ENCODE measurements around the gene PER2. TPM values are rescaled to one million over a fixed set of nuclear protein-coding genes. Genes with fewer than 3 reads are reported as not detected.
A peak's percentile ranks its signal among the peaks of the same experiment; 100 is the strongest.

Gene PER2
- total and polyA plus RNA-seq, 2 of the 13 experiments (the other 11 are each of a cell fraction or from before 2014, with no cell fraction given): 5.1 to 9.4 TPM

GRCh38 chr2:238285653-238286082 lies 2.7 kb downstream of the PER2 start (continued):
- TF ChIP-seq NFAT5 (CRISPR knock-in tag; IDR thresholded peaks at IDR 0.05) (no peak), MAX (IDR thresholded peaks at IDR 0.05) (peak; percentile 74), ZFP41 (CRISPR knock-in tag; IDR thresholded peaks at IDR 0.05; ENCODE audit: borderline replicate concordance) (no peak), CHD2 (IDR thresholded peaks at IDR 0.05; ENCODE audit: low read depth, low read length) (no peak), THYN1 (CRISPR knock-in tag; IDR thresholded peaks at IDR 0.05; ENCODE audit: borderline replicate concordance, low read depth) (no peak), FOSL2 (CRISPR knock-in tag; IDR thresholded peaks at IDR 0.05) (peak; percentile 41; the same call in 1 of the 2 replicates), RXRA (CRISPR knock-in tag; IDR thresholded peaks at IDR 0.05) (peak; percentile 32; the same call in 1 of the 2 replicates), GLMP (CRISPR knock-in tag; IDR thresholded peaks at IDR 0.05; ENCODE audit: borderline replicate concordance) (no peak), ZBTB42 (CRISPR knock-in tag; IDR thresholded peaks at IDR 0.05) (no peak), RAD51 (IDR thresholded peaks at IDR 0.05; ENCODE audit: borderline replicate concordance) (no peak), TBX3 (IDR thresholded peaks at IDR 0.05; ENCODE audit: borderline replicate concordance) (no peak), ZNF570 (CRISPR knock-in tag; IDR thresholded peaks at IDR 0.05; ENCODE audit: borderline replicate concordance) (no peak), ZNF124 (CRISPR knock-in tag; IDR thresholded peaks at IDR 0.05) (no peak), ZNF740 (CRISPR knock-in tag; IDR thresholded peaks at IDR 0.05) (no peak), ZNF343 (CRISPR knock-in tag; IDR thresholded peaks at IDR 0.05) (no peak), ZUFSP (CRISPR knock-in tag; IDR thresholded peaks at IDR 0.05; ENCODE audit: borderline replicate concordance) (no peak), NR2F2 (IDR thresholded peaks at IDR 0.05; ENCODE audit: borderline replicate concordance, low read depth) (no peak), ZSCAN25 (CRISPR knock-in tag; IDR thresholded peaks at IDR 0.05) (no peak), ELF4 (CRISPR knock-in tag; IDR thresholded peaks at IDR 0.05; ENCODE audit: borderline replicate concordance) (peak; percentile 87)
